GM12873 (cell line): ENCODE data around the gene MXD1.

Source experiments
- TF ChIP-seq, protein P1 (sequence below): IDR thresholded peaks from 2 replicates; pipeline ENCODE4 v1.5.1; 2012; ENCODE audit warnings: low read depth, mild to moderate bottlenecking, moderate library complexity, low read length, control low read depth; ENCODE audit not compliant: insufficient read depth; ENCODE audit errors: missing control alignments

The MXD1 gene

GRCh38 chr2:69902213-69902922 lies 12.5 kb upstream of the MXD1 start:
- TF ChIP-seq, protein P1, sequence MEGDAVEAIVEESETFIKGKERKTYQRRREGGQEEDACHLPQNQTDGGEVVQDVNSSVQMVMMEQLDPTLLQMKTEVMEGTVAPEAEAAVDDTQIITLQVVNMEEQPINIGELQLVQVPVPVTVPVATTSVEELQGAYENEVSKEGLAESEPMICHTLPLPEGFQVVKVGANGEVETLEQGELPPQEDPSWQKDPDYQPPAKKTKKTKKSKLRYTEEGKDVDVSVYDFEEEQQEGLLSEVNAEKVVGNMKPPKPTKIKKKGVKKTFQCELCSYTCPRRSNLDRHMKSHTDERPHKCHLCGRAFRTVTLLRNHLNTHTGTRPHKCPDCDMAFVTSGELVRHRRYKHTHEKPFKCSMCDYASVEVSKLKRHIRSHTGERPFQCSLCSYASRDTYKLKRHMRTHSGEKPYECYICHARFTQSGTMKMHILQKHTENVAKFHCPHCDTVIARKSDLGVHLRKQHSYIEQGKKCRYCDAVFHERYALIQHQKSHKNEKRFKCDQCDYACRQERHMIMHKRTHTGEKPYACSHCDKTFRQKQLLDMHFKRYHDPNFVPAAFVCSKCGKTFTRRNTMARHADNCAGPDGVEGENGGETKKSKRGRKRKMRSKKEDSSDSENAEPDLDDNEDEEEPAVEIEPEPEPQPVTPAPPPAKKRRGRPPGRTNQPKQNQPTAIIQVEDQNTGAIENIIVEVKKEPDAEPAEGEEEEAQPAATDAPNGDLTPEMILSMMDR = no peak

- TF ChIP-seq, protein P1 = no peak
Measured at GRCh38 chr2:69907216-69907615, 7.7 kb upstream of the MXD1 start.

DNA sequence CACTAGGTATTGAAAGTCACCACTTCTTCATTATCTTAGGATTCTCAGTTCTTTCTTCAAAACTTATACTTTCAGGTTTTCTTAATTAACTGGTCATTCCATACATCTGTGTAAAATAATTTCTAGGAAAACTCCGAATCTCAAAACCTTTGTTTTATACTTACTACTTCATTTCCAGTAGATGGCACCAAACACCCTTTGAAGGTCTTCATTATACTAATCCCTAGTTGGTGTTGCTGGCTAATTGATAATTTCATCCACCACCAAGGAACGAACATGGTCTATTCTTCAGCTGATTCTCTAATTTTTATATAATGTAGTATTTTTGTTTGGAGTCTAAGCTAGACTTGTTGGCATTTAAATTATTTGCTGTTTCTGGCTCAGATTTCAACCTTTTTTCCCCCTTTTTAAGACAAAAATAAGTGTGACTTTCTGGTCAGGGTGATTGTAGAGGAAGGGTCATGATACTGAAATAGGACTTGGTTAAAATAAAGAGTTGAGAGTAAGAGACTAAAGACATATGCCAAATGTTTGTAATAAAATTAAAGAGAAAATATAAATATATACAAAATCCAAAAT lies 2.8 kb upstream of the MXD1 start:
- TF ChIP-seq, protein P1 = peak; percentile 43

DNA sequence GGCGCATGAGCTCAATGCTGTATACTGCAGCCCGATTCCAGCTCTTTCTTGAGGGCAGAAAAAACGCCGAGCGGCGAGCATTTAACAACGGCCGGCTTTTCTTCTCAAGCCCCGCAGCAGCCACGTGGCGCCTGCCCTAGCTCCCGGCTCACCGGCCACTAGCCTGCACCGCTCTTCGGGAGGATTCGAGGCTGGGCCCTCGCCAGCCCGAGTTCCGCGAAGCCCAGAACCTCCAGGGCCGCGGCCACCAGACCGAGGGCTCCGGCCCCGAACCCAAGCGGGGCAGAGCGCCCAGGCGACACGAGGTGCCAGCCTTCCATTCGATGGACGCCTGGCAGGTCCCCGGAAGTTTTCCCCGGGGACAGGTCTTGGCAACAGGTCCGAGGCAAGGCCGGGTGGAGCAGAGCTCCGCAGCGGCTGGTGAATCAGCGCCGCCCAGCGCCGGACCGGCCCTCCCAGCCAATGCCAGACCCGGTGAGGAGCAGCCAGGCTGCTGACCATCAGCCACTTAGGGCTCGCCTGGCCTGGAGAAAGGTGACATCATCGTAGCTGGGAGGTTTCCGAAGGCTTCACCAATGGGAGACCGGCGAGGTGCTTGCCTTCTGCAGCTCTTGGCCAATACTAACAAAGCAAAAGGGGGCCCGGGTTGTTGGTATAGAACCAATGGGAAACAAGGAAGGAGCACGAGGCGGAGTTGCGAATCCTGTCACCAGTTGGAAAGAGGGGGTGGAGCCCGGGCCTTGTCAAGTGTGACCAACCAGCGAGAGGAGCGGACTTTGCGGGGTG lies 552 bp upstream of the MXD1 start:
- TF ChIP-seq, protein P1 = peak; percentile 2

- TF ChIP-seq, protein P1 = no peak
Measured at GRCh38 chr2:69916106-69916505, 1.2 kb downstream of the MXD1 start.

DNA sequence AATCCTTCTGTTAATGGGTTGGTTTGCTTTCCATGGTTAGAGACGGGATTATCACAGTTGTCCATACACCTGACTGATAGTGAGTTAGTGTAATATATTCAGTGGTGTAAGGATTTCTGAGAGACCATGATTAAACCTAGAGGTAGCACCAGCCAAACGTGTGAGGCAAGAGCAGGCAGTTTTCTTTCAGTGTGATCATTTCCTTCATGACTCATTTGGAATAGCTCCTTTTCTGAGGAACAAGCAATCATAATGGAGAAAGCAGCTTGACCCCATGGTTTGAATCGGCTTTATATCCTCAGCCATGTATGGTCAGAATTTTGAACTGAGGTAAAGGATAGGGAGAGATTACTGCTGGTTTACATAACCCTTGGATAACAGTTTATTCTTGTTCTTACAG lies 2.9 kb downstream of the MXD1 start:
- TF ChIP-seq, protein P1 = no peak

DNA sequence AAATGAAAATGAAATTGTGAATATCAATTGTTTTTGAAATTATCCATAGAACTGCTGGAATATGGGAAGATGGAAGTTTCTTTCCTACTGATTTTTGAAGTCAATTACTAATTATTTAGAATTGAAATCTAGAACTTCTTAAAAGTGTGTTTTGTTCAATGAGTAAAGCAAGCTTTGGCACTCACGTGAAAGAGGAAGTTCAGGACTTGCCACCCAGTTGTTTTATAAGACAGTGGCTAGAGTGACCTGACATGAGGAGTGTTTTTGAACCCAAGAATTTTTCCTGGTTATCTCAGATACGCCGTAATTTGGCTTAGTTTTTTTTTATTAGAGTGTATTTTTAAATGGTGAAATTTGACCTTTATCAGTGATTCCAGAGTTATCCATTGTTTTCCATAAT lies 3.5 kb downstream of the MXD1 start:
- TF ChIP-seq, protein P1 = no peak
